ENCODE data around the gene FOXC1. TPM values are rescaled to one million over a fixed set of nuclear protein-coding genes. Genes with fewer than 3 reads are reported as not detected.

FOXC1 gene
- total RNA-seq, 1 experiment from 2014 or later: not detected

GRCh38 chr6:1633366-1634021, 23.8 kb downstream of the FOXC1 start:
- Histone ChIP-seq H2AFZ (ENCODE audit: low read length) (no peak overlapping the region), H2AK5ac (ENCODE audit: insufficient read length, low read length) (no peak overlapping the region), H3K4me1 (ENCODE audit: insufficient read depth, low read length) (no peaks in the 10 kb centered on the region), H4K91ac (ENCODE audit: insufficient read length, low read depth, low read length) (no peak overlapping the region), H3K4me2 (ENCODE audit: insufficient read depth, insufficient read length, low read length) (no peak overlapping the region), H3K79me1 (ENCODE audit: insufficient read depth, low read depth, low read length, poor library complexity, severe bottlenecking) (no peaks in the 10 kb centered on the region), H2BK5ac (ENCODE audit: insufficient read length, low read length) (no peak overlapping the region), H3K27ac (ENCODE audit: insufficient read length, low read depth, low read length) (no peak overlapping the region), H3K4ac (ENCODE audit: low read depth, low read length) (no peak overlapping the region), H2BK120ac (ENCODE audit: low read depth, low read length, poor library complexity, severe bottlenecking) (no peak overlapping the region), H3K27me3 (ENCODE audit: insufficient read depth, low read length) (no peaks in the 10 kb centered on the region; the same call in 1 of the 2 replicates), H2BK20ac (ENCODE audit: low read depth, low read length, poor library complexity, severe bottlenecking) (no peak overlapping the region), H3K9ac (ENCODE audit: extremely low read depth, insufficient read length, low read length) (no peak overlapping the region), H3K9me3 (ENCODE audit: control insufficient read depth, low read depth, low read length) (no peaks in the 10 kb centered on the region), H3K18ac (ENCODE audit: insufficient read length, low read depth, low read length) (no peak overlapping the region), H2BK12ac (ENCODE audit: insufficient read length, low read depth, low read length) (no peak overlapping the region), H2BK15ac (ENCODE audit: low read depth, low read length) (no peak overlapping the region), H4K5ac (ENCODE audit: insufficient read length, low read depth, low read length) (no peak overlapping the region), H4K8ac (replicated peaks; ENCODE audit: insufficient read length, low read depth, low read length) (no peak overlapping the region), H4K20me1 (ENCODE audit: control insufficient read depth, insufficient read depth, insufficient read length) (no peaks in the 10 kb centered on the region), H3K14ac (ENCODE audit: insufficient read depth, low read length) (no peak overlapping the region), H3K56ac (ENCODE audit: insufficient read length, low read depth, low read length) (no peak overlapping the region), H3K23ac (ENCODE audit: insufficient read length, low read depth, low read length) (no peak overlapping the region), H3T11ph (ENCODE audit: low read length) (no peak overlapping the region), H3K23me2 (ENCODE audit: insufficient read length, low read depth, low read length, poor library complexity, severe bottlenecking) (no peaks in the 10 kb centered on the region), H3K79me2 (ENCODE audit: insufficient read depth, low read length) (no peaks in the 10 kb centered on the region)
- DNase-seq: no peak
- Mint-ChIP-seq H3K27ac (no peak overlapping the region), H3K4me1 (peaks cover 0 to 3% of the 10 kb centered on the region in 2 experiments; a peak in 1 of 4 replicates), H3K27me3 (ENCODE audit: low read depth) (peaks cover 67% of the 10 kb centered on the region), H3K9me3 (no peaks in the 10 kb centered on the region), H3K36me3 (ENCODE audit: insufficient read depth in 1 of 3, low read depth in 3 of 3) (no peaks in the 10 kb centered on the region), H3K4me3 (no peak overlapping the region)
- TF ChIP-seq, protein P1, sequence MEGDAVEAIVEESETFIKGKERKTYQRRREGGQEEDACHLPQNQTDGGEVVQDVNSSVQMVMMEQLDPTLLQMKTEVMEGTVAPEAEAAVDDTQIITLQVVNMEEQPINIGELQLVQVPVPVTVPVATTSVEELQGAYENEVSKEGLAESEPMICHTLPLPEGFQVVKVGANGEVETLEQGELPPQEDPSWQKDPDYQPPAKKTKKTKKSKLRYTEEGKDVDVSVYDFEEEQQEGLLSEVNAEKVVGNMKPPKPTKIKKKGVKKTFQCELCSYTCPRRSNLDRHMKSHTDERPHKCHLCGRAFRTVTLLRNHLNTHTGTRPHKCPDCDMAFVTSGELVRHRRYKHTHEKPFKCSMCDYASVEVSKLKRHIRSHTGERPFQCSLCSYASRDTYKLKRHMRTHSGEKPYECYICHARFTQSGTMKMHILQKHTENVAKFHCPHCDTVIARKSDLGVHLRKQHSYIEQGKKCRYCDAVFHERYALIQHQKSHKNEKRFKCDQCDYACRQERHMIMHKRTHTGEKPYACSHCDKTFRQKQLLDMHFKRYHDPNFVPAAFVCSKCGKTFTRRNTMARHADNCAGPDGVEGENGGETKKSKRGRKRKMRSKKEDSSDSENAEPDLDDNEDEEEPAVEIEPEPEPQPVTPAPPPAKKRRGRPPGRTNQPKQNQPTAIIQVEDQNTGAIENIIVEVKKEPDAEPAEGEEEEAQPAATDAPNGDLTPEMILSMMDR (conservative IDR thresholded peaks at IDR 0.05): no peak
- WGBS (ENCODE audit: extremely low coverage, insufficient read length, low lambda C conversion rate): no CpG with 5 or more reads among the region's 16 CpGs

Data from H9 (cell line).